Kidney tubule cell (primary cell): Measurements from ENCODE around the gene GPR15LG.
A peak's percentile ranks its signal among the peaks of the same experiment; 100 is the strongest.

Experiments
- DNase-seq: peaks from one replicate; pipeline ENCODE4 v3.0.0-alpha.2; 2018; ENCODE audit warnings: low spot score

The GPR15LG gene

DNA sequence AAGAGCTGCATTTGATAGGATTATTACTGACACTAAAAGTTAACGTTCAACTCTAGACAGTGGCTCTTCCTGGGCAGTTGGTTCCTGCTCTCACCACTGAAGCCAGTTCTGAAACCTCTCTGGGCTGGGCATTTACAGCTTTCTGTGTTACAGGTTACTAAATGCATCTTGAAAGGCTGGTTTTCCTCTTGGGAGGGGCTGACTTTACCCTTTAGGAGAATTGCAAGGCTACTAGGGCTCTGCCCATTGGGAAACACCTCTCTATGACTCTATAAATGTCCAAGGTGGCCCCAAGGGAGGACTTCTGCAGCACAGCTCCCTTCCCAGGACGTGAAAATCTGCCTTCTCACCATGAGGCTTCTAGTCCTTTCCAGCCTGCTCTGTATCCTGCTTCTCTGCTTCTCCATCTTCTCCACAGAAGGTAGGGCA, at the start of gene GPR15LG:
Gene GPR15LG, plus strand, starts transcription at position 301 of the 429 bp plus-strand sequence. Its CDS starts 51 bp downstream, at position 352.
- no peak for DNase-seq

DNA sequence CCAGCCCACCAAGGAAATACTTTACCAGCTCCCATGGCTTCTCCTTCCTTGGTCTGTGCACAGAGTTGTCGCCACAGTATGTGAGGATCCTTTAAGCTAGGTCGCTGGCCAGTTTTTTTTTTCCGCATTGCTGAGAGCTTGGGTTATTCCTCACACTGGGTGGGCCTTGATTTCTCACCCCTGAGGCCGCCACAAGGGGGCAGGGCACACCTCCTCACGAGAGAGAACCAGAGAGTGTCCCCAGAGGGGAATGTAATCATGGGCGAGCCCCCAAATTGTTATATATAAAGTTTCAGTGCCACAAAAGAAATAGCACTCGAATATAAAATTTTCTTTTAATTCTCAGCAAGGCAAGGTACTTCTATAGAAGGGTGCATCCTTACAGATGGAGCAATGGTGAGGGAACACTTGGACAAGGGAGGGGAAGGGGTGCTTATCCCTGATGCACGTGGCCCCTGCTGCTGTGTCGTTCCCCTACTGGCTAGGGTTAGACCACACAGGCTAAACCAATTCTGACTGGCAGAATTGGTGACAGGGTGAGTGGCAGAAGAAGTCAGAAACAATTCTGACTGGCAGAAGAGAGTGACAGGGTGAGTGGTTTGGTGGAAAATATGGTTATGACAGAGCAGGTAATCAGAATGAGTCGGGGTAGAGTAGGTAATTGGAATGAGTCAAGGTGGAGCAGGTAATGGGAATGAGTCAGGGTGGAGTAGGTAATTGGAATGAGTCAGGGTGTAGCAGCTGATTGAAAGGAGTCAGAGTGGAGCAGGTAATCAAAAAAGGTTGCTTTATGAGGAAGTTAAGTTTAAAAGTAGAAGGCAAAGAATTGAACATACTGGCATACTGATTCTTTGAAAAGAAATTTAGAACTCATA, 47.5 kb upstream of the GPR15LG start:
- peak; percentile 31 for DNase-seq

DNA sequence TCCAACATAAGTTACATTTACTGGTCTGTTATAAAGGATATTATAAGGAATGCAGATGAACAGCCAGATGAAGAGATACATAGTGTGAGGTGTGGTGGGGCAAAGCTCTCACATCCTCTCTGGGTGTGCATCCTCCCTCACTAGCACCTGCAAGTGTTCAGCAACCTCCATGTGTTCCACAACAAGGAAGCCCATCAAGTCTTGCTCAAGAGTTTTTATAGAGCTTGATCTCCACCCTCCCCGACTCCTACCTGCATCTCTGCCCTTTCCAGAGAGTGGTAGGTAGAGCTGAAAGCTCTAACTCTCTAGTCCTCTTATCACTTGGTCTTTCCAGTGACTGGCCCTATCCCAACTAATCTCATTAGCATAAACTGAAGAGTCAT, 46.8 kb upstream of the GPR15LG start:
- no peak for DNase-seq

DNA sequence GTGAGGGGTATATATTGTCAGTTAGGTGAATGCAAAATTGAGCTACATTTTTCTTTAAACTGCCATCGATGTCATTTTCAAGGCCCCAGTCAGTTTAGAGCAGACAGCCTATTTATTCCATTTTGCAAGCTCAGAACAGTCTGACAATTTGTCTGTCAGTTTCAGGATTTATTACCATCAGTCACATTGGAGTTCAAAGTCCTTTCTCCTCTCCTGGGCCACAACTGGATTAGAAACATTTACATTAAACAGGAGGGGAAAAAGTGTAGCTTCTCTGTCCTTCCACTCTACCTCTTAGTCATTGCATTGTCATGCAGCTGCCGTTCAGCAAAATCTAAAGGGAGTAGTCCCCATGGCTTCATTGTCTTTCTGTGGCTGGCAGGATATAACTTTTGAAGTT, 37.8 kb upstream of the GPR15LG start:
- peak; percentile 45 for DNase-seq

DNA sequence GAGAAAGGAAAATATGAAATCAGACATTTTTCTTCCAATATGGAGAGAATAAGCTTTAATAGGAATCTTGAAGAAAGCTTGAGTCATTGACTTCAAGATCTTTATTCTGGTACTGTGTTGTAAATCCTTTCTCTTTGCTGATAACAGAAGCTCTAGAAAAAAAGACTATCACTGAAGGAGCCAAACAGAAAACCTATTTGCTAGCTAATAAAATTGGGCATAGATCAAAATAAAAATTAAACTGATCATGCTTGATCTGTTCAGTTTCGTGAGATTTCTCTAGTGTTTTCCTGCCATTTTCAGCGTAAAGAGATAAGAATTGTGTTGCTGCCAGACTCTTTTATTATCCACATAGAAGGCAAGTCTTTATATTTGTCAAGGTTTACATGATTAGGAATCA, 35.8 kb upstream of the GPR15LG start:
- no peak for DNase-seq

GRCh38 chr10:84138478-84139125, 35.0 kb upstream of the GPR15LG start:
- no peak for DNase-seq

DNA sequence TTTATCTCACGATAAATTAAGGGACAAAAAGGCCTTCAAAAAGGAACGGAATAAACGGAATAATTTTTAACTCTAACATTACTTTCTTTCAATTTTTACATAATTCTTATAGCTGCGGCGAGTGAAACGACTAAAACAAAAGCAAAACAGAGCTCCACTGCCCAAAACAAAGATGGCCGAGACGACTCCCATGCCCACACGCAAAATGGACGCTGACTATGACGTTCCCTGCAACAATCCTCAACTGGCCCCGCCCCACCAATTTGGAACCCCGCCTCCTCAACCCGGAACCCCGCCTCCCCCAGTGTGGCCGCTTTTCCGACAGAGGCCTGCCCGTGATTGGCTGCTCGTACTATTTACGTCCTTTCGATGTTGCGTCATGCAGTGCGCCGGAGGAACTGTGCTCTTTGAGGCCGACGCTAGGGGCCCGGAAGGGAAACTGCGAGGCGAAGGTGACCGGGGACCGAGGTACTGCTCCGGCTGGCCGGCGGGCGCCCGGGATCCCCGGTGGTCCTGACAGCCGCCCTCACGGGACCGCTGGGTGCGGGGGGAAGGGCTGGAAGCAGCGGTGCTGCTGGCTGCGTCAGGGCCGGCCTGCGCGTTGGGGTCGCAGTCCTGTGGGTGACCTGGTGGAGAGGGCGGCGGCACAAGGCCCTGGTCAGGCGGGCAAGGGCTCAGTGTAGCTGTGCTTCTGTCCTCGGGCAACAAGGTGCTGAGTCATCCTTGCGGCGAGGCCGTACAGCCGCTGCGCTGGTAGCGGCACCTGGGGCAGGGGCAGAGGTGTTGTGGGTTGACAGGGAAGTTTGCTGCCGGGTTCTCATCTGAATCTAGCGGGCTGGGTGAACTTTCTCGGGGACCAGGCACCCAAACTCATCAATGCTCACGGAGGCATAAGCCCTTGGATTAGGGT, 34.2 kb upstream of the GPR15LG start, which contains the start of gene GHITM:
Gene GHITM, plus strand, starts transcription at position 384 of the 910 bp plus-strand sequence. CDS start 1,992 bp downstream, outside the sequence.
- DNase-seq, result peak; percentile 99

DNA sequence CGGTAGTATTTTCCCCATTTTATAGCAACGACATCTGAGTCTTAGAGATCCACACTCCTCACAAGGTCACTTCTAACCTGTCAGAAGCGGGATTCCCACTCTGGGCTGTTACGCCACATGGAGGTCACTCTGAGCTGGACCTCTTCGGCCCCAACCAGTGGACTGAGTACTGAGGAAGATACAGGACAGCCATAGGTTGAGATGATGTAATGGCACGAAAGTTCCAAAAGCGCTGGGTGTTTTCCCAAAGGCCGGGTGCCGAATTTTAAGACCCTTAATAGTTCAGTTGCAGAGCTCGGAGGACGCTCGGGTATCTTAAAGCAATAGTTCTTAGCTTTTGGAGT, 33.6 kb upstream of the GPR15LG start:
- peak; percentile 30 for DNase-seq

DNA sequence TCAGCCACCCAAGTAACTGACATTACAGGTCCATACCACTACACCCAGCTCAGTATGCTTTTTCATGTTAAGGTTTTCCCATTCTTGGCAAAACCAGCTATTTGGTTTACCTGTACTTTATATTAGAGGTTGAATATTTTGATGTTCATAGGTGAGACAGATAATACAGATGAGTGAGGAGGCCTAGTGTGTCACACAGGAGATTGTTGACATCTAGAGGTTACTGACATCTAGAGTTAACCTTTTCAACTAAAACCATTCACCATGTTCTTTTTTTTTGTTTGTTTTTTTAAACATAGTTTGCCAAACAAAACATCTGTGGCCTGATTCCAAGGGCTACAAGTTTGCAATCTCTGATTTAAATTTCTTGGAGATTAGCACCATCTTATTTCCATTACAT, 26.3 kb upstream of the GPR15LG start:
- DNase-seq, result no peak

DNA sequence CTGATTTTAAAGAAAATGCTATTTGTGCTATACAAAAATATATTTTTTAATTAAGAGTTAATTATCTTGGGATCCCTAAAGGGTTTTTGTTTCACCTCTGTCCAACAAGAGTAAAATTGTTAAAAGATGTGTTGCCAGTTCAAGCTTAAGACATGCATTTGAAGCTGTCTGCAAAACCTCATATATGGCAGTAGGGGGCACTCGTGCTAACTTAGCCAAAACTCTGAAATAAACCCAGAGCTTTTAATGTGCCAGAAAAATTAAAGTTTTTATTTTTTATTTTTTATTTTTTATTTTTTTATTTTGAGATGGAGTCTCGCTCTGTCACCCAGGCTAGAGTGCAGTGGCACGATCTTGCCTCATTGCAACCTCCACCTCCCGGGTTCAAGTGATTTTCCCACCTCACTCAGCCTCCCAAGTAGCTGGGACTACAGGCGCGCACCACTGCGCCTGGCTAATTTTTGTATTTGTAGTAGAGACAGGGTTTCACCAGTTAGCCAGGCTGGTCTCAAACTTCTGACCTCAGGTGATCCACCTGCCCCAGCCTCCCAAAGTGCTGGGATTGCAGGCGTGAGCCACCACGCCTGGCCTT, 25.5 kb upstream of the GPR15LG start:
- DNase-seq, result peak; percentile 60

GRCh38 chr10:84149854-84150253, 23.7 kb upstream of the GPR15LG start:
- DNase-seq, result no peak

GRCh38 chr10:84152769-84153168, 20.8 kb upstream of the GPR15LG start:
- DNase-seq, result no peak

- DNase-seq, result no peak
Observed at GRCh38 chr10:84155521-84155920, 18.1 kb upstream of the GPR15LG start.

DNA sequence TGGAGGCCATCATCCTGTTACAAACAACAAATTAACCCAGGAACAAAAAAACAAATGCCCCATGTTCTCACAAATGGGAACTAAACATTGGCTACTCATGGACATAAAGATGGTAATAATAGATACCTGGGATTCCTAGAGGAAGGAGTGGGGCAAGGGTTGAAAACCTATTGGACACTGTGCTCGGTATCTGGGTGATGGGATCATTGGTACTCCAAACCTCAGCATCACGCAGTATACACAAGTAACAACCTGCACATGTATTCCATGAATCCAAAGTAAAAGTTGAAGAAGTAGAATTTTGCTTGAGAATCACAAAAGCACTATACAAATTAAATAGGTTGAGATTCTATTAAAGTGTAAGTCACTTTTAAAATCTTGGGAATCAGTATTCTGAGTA, 17.6 kb upstream of the GPR15LG start:
- no peak for DNase-seq

- DNase-seq, result no peak
Observed at GRCh38 chr10:84156768-84157167, 16.8 kb upstream of the GPR15LG start.

DNA sequence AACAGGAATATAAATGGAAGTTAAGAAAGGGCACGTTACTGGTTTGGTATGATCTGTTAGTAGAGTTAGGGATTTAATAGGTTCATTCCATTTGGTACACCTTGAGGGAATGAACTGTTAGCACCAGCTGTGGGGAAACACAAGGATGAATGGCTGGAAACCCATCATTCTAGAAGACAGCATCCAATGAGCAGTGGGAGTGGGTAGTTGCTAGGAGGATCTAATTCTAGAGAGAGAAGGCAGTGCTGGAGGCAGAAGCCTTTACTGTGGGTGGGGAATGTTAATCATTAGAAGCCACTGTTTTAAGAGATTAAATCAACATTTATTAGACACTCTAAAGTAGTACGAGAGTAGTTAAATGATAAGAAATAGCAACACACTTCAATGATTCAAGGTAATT, 15.5 kb upstream of the GPR15LG start:
- no peak for DNase-seq

DNA sequence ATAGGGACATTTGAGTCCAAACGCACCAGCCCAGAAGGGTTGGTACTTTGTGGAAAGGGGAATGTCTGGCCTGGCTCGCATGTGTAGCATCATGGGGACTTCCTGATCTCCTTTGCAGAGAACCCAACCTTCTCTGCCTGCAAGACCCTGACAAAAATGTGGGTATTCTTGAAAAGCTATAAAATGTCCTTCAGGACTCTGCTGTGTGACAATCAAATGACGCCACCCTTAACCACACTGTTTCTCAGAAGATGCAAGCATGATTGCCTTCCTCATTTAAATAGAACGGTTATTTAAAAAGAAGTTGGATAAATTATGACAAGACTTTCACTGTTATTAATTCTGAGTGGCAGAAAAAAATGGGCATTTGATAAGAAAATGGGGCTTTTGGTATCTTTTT, 15.1 kb upstream of the GPR15LG start:
- no peak for DNase-seq

DNA sequence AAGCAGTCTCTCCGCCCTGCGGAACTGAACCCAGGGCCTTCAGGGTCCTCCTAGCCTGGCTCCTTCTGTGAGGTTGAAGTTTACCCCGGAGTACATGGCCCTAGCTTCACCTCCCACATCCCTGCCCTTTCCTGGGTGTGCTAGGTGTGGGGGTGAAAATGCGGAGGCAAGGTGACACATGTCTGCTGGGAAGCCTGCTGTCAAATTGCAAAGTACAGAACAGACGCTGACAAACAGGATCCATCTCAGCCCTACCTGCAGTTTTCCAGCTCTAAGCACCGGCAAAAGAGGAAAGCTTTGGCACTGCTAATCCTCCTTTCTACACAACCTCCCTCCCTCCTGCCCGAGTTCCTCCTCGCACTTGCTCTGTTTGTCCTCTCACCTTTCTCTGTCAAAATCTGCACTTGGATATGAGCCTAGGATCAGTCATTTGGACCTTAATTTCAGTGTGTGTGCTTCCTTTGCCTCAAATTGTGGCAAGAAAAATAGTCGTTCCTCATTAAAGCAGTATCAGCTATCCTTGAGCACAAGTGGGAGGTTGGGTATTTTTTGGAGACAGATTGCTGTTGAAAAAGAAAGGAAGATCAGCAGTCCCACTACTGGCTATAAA, 14.4 kb upstream of the GPR15LG start:
- DNase-seq, result no peak

DNA sequence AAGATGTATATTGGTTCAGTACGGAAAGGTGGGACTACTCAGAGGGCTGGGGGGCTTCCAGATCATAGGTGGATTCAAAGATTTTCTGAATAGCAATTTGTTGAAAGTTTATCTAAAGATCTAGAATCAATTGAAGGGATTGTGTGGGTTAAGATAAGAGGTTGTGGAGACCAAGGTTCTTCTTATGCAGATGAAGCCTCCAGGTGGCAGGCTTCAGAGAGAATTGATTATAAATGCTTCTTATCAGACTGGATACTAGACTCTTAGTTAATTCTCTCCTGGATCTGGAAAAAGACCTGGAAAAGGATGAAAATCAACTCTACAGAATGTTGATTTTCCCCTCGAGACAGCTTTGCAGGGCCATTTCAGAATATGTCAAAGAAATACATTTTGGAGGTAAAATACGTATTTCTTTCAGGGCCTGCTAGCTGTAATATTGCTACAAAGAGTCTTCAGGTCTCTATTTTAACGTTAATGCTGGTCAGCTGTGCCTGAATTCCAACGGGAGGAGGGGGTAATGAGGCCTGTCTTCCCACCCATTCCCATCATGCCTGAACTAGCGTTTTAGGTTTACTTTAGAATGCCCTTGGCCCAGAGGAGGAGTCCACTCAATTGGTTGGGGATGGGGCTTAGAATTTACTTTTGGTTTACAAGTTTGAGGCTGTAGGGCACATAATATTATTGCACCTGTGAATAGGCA, 12.8 kb upstream of the GPR15LG start:
- no peak for DNase-seq

GRCh38 chr10:84163996-84164395, 9.6 kb upstream of the GPR15LG start:
- DNase-seq, result no peak

DNA sequence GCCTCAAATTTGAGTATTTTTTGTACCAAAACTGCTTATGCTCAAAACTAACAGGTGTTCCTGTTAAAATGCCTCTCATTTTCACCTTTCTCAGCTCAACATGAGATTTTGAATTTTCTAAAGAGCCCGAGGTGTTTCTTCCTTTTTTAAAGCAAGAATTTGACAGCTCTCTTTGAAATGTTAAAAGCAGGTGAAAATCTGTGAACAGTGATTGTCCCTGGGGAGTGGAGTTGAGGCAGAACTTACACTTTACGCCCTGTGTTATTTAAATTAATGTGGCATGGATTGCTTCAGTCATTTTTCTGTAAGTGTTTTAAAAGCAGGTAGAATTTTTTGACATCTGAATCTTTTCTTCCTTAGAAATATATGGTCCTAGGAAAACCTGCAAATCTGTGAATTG, 9.2 kb upstream of the GPR15LG start:
- DNase-seq, result no peak
